Measurements from ENCODE around the gene KNDC1.

KNDC1 gene

GRCh38 chr10:133151543-133151972, 8.5 kb upstream of the KNDC1 start:
- H3K4me3 ChIP-seq (replicated peaks; ENCODE audit: low read depth, low read length), result no peak overlapping the region
- TF ChIP-seq, protein P1, sequence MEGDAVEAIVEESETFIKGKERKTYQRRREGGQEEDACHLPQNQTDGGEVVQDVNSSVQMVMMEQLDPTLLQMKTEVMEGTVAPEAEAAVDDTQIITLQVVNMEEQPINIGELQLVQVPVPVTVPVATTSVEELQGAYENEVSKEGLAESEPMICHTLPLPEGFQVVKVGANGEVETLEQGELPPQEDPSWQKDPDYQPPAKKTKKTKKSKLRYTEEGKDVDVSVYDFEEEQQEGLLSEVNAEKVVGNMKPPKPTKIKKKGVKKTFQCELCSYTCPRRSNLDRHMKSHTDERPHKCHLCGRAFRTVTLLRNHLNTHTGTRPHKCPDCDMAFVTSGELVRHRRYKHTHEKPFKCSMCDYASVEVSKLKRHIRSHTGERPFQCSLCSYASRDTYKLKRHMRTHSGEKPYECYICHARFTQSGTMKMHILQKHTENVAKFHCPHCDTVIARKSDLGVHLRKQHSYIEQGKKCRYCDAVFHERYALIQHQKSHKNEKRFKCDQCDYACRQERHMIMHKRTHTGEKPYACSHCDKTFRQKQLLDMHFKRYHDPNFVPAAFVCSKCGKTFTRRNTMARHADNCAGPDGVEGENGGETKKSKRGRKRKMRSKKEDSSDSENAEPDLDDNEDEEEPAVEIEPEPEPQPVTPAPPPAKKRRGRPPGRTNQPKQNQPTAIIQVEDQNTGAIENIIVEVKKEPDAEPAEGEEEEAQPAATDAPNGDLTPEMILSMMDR (IDR thresholded peaks at IDR 0.05; ENCODE audit: low read depth, low read length, missing control alignments), result no peak
- DNase-seq (ENCODE audit: extremely low read depth, low read depth), result no peak

GRCh38 chr10:133154411-133154810, 5.6 kb upstream of the KNDC1 start:
- TF ChIP-seq, protein P1 (IDR thresholded peaks at IDR 0.05; ENCODE audit: low read depth, low read length, missing control alignments), result no peak
- DNase-seq (ENCODE audit: extremely low read depth, low read depth), result no peak
- no peak overlapping the region for H3K4me3 ChIP-seq (replicated peaks; ENCODE audit: low read depth, low read length)

DNA sequence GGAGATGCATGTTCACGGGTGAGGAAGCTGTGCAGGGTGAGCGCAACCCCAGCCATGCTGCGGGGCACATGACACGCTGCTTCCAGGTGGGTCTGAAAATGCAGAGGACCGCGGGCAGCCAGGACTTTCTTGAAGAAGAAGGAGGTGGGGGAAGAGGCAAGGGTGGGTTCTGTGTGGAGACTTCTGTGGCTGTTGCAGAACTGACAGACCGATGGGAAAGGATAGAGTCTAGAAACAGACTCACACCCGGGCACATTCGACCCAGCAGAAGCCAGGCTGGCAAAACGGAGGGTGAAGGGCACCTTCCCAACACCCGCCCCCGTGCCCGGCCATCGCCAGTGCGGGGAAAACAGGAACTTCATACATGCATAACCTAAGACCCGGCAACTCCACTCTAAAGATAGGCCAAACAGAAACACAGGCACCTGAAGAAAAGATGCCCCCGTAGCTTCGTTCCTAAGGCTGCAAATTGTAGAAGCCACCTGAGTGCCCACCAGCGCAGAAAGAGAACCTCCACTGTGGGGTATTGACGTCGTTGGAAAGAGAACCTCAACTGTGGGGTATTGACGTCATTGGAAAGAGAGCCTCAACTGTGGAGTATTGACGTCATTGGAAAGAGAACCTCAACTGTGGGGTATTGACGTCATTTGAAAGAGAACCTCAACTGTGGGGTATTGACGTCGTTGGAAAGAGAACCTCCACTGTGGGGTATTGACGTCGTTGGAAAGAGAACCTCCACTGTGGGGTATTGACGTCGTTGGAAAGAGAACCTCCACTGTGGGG, 4.8 kb upstream of the KNDC1 start:
- no peak for DNase-seq (ENCODE audit: extremely low read depth, low read depth)
- no peak overlapping the region for H3K4me3 ChIP-seq (replicated peaks; ENCODE audit: low read depth, low read length)
- TF ChIP-seq, protein P1 (IDR thresholded peaks at IDR 0.05; ENCODE audit: low read depth, low read length, missing control alignments), result no peak

GRCh38 chr10:133156674-133157579, 3.1 kb upstream of the KNDC1 start:
- H3K4me3 ChIP-seq (replicated peaks; ENCODE audit: low read depth, low read length), result no peak overlapping the region
- TF ChIP-seq, protein P1 (IDR thresholded peaks at IDR 0.05; ENCODE audit: low read depth, low read length, missing control alignments), result no peak
- DNase-seq (ENCODE audit: extremely low read depth, low read depth), result no peak

DNA sequence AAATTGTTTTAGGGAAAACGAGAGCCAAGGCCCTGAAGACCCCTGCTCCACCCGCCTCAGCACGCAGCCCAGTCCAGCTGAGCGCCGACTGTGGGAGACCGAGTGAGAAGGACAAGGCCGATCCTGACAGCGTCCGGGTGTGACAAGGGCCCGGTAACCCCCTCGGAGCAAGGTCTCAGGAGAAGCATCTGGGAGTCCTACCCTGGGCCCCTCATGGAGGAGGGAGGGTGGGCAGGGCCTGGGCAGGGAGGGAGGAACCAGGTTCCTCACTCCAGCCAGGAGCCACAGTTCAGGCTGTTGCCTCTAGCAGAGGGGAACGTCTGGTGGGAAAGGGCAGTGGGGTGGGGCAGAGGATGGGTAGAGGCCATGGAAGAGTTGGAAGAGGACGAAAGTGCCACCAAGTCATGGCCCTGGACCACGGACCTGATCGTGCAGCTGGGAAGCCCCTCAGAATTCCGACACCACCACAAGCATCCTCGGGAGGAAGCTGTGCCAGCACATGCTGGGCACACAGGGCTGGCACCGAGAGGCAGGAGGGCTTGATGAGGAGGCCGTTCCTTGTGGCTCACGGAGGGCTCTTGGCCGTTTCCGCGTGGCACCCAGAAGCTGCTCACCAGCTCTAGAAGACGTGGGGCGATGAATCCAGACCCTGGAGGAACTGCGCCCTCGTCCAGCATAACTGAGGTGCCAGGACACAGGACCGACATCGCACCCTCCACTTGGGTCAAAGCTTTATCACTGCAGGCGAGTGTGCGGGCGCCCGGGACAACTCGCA, 2.2 kb upstream of the KNDC1 start:
- no peak for DNase-seq (ENCODE audit: extremely low read depth, low read depth)
- no peak overlapping the region for H3K4me3 ChIP-seq (replicated peaks; ENCODE audit: low read depth, low read length)
- TF ChIP-seq, protein P1 (IDR thresholded peaks at IDR 0.05; ENCODE audit: low read depth, low read length, missing control alignments), result no peak

DNA sequence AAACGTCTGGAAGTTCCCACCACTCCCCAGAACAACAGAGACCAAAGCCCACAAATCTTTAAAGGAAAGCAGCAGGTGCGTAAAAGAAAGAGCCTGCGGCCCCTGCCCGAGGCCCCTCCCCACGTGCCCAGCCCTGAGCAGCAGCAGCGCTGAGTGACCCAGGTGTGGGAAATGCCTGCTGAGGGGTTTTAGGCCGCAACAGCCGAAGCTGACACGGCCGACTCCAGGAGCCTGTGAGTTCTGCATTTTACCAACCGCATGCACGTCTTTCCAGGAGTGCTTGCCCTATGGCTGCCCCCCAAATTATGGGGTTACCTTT, 1.6 kb upstream of the KNDC1 start:
- DNase-seq (ENCODE audit: extremely low read depth, low read depth), result no peak
- TF ChIP-seq, protein P1 (IDR thresholded peaks at IDR 0.05; ENCODE audit: low read depth, low read length, missing control alignments), result no peak
- no peak overlapping the region for H3K4me3 ChIP-seq (replicated peaks; ENCODE audit: low read depth, low read length)
